ENCODE measurements around the gene F13A1.

F13A1 gene

DNA sequence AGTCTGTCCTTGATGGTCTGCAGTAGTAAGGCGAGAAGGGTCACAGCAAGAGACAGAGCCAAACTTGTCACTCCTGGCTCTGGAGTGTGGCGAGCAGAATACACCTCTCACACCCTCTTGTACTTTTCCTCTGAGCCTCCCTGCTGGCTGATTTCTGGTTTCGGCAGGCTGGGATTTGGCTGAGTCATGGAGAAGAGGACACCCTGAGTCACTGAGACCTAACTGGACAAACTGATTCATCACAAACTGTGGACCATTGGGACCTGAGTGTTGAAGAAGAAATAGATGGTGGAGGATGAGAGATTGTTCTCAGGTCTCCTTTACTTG lies 101.7 kb downstream of the F13A1 start:
- no peaks in the 10 kb centered on the region for H3K9me3 ChIP-seq (ENCODE audit: insufficient read depth, low read length)
- H3K27ac ChIP-seq (ENCODE audit: low read depth, low read length), result no peak overlapping the region
- H3K9me2 ChIP-seq (replicated peaks; ENCODE audit: insufficient read depth, low read length), result no peaks in the 10 kb centered on the region
- no peaks in the 10 kb centered on the region for H3K27me3 ChIP-seq (ENCODE audit: low read length)
- no peaks in the 10 kb centered on the region for H3K36me3 ChIP-seq (ENCODE audit: low read length)
- no peak overlapping the region for H3K4me3 ChIP-seq (ENCODE audit: insufficient read depth, low read length, poor library complexity, severe bottlenecking)
- H3K9ac ChIP-seq (ENCODE audit: low read length), result no peak overlapping the region
- no peak overlapping the region for H3K4me2 ChIP-seq (ENCODE audit: low read depth, low read length, poor library complexity, severe bottlenecking)
- H3K79me2 ChIP-seq (ENCODE audit: insufficient read depth, low read length), result no peaks in the 10 kb centered on the region
- no peak overlapping the region for H2AFZ ChIP-seq (ENCODE audit: low read depth, low read length, severe bottlenecking)
- no peaks in the 10 kb centered on the region for H4K20me1 ChIP-seq (ENCODE audit: low read depth, low read length)
- H3F3A ChIP-seq (ENCODE audit: insufficient read depth), result no peaks in the 10 kb centered on the region
- TF ChIP-seq, protein P1, sequence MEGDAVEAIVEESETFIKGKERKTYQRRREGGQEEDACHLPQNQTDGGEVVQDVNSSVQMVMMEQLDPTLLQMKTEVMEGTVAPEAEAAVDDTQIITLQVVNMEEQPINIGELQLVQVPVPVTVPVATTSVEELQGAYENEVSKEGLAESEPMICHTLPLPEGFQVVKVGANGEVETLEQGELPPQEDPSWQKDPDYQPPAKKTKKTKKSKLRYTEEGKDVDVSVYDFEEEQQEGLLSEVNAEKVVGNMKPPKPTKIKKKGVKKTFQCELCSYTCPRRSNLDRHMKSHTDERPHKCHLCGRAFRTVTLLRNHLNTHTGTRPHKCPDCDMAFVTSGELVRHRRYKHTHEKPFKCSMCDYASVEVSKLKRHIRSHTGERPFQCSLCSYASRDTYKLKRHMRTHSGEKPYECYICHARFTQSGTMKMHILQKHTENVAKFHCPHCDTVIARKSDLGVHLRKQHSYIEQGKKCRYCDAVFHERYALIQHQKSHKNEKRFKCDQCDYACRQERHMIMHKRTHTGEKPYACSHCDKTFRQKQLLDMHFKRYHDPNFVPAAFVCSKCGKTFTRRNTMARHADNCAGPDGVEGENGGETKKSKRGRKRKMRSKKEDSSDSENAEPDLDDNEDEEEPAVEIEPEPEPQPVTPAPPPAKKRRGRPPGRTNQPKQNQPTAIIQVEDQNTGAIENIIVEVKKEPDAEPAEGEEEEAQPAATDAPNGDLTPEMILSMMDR (IDR thresholded peaks at IDR 0.05; ENCODE audit: insufficient read depth, low read length, poor library complexity, severe bottlenecking), result no peak
- no peak for TF ChIP-seq EZH2phosphoT487 (conservative IDR thresholded peaks at IDR 0.05; ENCODE audit: low read length)

DNA sequence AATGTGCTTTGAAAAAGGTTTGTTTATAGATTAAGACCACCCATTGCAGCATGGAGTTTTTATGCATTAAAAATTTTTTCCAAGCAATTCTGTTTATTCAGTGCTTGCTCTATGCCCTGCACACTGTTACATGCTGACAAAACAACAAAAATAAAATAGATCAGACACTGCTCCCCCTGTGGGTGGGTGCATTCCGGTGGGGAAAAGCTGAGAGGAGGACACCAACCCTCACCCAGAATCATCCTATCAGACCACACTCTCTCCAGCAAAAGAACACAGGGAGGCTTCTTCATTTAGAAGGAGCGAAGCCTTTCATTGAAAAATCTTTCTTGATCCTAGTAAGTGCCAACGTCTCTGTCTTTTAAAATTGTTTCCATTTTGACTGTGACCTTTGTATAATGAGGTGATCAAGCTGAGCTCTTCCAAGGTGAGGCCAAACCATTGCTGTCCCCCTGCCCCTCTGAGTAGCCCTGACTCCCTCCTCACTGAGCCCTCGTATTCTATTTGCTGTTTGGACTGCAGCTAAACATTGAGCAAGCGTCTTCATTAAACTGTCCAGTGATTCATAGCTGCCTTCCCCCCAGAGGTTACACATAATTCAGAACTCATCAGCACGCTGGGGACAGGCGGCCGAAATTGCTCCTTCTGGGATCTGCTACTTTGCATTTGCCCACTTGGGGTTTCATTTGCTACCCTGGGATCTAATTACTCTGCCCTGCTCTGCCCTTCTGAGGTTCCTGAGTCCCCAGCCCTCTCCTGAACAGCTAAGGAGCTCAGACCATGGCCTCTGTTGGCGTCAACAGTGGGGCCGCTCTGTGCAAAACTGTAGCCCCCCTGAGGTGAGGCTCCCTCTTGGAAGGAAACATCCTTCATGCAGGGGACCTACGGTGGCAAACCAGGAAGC lies 102.4 kb downstream of the F13A1 start:
- no peak overlapping the region for H3K4me2 ChIP-seq (ENCODE audit: low read depth, low read length, poor library complexity, severe bottlenecking)
- no peak overlapping the region for H3K27ac ChIP-seq (ENCODE audit: low read depth, low read length)
- no peaks in the 10 kb centered on the region for H3F3A ChIP-seq (ENCODE audit: insufficient read depth)
- H3K79me2 ChIP-seq (ENCODE audit: insufficient read depth, low read length), result no peaks in the 10 kb centered on the region
- no peaks in the 10 kb centered on the region for H3K9me3 ChIP-seq (ENCODE audit: insufficient read depth, low read length)
- H3K27me3 ChIP-seq (ENCODE audit: low read length), result no peaks in the 10 kb centered on the region
- H2AFZ ChIP-seq (ENCODE audit: low read depth, low read length, severe bottlenecking), result no peak overlapping the region
- no peaks in the 10 kb centered on the region for H3K36me3 ChIP-seq (ENCODE audit: low read length)
- H3K9ac ChIP-seq (ENCODE audit: low read length), result no peak overlapping the region
- H3K9me2 ChIP-seq (replicated peaks; ENCODE audit: insufficient read depth, low read length), result no peaks in the 10 kb centered on the region
- no peaks in the 10 kb centered on the region for H4K20me1 ChIP-seq (ENCODE audit: low read depth, low read length)
- TF ChIP-seq EZH2phosphoT487 (conservative IDR thresholded peaks at IDR 0.05; ENCODE audit: low read length), result no peak
- TF ChIP-seq, protein P1 (IDR thresholded peaks at IDR 0.05; ENCODE audit: insufficient read depth, low read length, poor library complexity, severe bottlenecking), result no peak
- H3K4me3 ChIP-seq (ENCODE audit: insufficient read depth, low read length, poor library complexity, severe bottlenecking), result no peak overlapping the region

DNA sequence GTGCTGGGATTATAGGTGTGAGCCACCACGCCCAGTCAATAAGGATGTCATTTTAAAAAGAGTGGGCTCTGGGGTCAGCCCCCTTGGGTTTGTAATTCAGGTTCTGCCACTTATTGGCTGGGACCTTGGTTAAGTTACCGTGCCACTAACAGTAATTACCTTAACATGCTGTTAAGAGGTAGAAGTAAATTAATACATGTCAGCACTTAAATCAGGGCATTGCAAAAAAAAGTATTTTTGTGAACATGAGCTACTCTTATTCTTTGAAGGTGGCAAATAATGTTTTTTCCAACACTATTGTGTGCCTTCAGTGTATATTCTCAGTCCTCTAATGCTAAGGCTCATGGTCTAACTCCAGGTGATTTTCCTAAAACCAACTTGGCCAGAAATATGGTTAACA lies 109.5 kb downstream of the F13A1 start:
- no peak overlapping the region for H2AFZ ChIP-seq (ENCODE audit: low read depth, low read length, severe bottlenecking)
- H3K4me2 ChIP-seq (ENCODE audit: low read depth, low read length, poor library complexity, severe bottlenecking), result no peak overlapping the region
- H3K27me3 ChIP-seq (ENCODE audit: low read length), result no peaks in the 10 kb centered on the region
- no peak overlapping the region for H3K9ac ChIP-seq (ENCODE audit: low read length)
- no peaks in the 10 kb centered on the region for H3K36me3 ChIP-seq (ENCODE audit: low read length)
- no peak overlapping the region for H3K27ac ChIP-seq (ENCODE audit: low read depth, low read length)
- no peaks in the 10 kb centered on the region for H3K9me2 ChIP-seq (replicated peaks; ENCODE audit: insufficient read depth, low read length)
- H3K4me3 ChIP-seq (ENCODE audit: insufficient read depth, low read length, poor library complexity, severe bottlenecking), result no peak overlapping the region
- H3F3A ChIP-seq (ENCODE audit: insufficient read depth), result no peaks in the 10 kb centered on the region
- H4K20me1 ChIP-seq (ENCODE audit: low read depth, low read length), result no peaks in the 10 kb centered on the region
- H3K9me3 ChIP-seq (ENCODE audit: insufficient read depth, low read length), result 0 out of 2 replicates have a peak, but pooled peaks cover 3% of the 10 kb centered on the region
- H3K79me2 ChIP-seq (ENCODE audit: insufficient read depth, low read length), result no peaks in the 10 kb centered on the region
- no peak for TF ChIP-seq EZH2phosphoT487 (conservative IDR thresholded peaks at IDR 0.05; ENCODE audit: low read length)
- TF ChIP-seq, protein P1 (IDR thresholded peaks at IDR 0.05; ENCODE audit: insufficient read depth, low read length, poor library complexity, severe bottlenecking), result no peak
